HG03135 (cell line): ENCODE measurements around the gene OR4D6.
"Not testable (repeated sequence)": the region's sequence is repeated elsewhere in the genome, so short reads cannot be mapped to it uniquely, and the experiment has no call there.

ENCODE experiments used
- ATAC-seq: cut with Tn5 transposase; IDR thresholded peaks from one replicate; pipeline ENCODE4 v1.9.1; 2021; ENCODE audit warnings: mild to moderate bottlenecking, moderate library complexity; ENCODE audit not compliant: unreplicated experiment

The OR4D6 gene

DNA sequence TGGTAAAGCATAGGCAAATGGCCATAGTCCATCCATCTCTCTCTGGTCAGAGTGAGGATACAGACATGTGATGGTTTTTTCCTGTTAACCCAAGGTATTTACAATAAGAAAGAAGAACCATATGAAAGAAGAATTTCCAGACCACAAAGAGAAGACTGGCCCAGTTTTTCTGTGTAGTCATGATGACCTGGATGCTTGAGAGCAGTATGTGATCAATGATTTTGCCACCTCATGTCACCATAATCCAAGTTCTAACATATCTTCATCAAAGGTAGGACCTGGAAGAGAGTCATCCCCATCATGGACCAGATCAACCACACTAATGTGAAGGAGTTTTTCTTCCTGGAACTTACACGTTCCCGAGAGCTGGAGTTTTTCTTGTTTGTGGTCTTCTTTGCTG is at the start of gene OR4D6:
TSS of gene OR4D6 (plus strand) at position 301 of the 400 bp plus-strand sequence. CDS start at position 301, 0 bp downstream.
- ATAC-seq, result no peak

DNA sequence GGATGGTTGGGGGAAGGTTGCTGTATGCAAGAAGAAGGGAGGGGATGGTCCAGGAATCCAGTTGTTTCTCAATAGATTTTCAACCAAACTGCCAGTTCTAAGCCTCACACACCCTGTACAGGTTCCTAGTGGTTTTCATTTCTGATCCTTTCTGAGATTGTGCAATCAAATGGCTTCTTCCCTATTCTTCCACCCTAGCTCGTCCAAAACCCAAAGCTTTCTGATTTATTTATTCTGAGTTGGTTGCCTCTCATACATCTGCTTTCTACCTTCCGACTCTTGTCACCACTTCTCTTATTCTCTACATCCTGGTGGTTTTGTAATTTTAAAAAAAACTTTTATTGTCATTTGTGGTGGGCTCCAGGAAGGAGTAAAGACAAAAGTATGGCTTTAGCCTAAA is 43.1 kb upstream of the OR4D6 start:
- ATAC-seq, result no peak

DNA sequence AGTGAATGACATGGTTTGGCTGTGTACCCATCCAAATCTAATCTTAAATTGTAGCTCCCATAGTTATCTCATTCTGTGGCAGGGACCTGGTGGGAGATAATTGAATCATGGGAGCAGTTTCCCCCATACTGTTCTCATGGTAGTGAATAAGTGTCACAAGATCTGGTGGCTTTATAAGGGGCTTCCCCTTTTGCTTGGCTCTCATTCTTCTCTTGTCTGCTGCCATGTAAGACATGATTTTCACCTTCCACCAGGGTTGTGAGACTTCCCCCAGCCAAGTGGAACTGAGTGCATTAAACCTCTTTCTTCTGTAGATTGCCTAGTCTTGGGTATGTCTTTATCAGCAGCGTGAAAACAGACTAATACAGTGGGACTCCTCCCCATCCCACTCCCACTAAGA is 41.6 kb upstream of the OR4D6 start:
- no peak for ATAC-seq

DNA sequence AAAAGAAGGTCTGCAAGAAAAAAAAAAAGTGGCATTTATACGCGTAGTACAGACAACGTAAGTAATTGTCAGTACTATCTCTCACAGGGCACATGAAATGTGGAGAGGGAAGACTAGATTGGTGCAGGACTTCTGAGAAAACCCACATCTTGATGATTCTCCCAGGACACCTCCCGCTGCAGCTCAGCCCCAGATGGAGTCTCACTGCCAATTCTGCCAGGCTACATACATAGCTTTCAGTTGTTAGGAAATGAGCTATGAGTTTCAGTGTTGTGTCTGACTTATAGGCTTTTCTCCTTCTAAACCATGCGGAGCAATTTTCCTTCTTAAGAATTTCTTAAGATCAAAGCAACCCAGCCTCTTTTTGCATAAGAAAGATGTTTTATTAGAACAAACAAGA is 40.1 kb upstream of the OR4D6 start:
- no peak for ATAC-seq

DNA sequence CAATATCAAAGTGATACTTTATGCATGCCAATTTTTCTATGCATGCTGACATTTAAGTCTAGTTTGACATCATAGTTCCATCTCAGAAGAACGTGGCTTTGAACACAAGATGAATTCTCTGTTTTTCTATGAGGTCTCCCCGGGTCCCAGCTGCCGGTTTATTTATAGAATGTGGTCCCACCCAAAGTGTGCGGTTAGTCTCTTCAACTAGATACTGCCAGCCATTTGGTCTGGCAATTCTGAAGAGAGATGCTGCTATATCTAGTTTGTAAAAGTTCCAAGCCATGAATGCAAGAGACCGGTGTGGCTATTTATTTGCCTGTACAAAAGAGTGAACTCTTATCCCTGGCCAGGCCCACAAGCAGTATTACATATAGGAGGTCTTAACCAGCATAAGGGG is 39.7 kb upstream of the OR4D6 start:
- no peak for ATAC-seq

DNA sequence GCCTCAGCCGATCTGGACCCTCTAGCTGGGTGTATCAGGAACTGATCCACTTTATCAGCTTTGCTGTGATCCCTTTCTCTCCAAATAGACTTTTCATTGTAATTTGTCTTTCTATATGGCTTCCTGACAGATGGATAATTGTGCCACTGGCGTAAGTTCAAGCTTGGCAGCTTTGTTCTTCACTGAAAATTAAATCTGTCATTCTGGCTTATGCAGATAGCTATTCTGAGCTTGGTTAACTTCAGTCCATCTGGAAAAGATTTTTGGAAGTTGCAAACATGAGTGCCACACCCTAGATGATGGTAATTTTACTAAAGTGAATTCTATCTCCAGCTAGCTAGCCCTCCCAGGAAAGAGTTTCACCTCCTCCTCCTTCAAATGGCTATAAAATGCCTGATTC is 38.6 kb upstream of the OR4D6 start:
- no peak for ATAC-seq

DNA sequence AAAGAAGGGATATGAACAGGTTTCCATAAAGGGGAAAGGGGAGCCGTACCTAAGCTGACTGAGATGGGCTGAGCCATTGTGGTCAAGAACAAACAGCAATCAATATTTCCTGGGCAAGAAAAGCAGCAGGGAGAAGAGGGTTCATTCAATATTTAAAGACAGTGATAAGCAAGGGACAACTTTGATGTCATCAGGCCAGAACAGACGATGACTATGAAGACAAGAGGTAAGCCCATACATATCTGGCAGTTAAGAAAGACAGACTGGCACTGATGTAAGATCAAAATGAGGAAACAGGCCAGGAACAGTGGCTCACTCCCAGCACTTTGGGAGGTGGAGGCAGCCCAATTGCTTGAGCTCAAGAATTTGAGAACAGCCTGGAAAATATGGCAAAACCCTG is 32.9 kb upstream of the OR4D6 start:
- ATAC-seq, result no peak

DNA sequence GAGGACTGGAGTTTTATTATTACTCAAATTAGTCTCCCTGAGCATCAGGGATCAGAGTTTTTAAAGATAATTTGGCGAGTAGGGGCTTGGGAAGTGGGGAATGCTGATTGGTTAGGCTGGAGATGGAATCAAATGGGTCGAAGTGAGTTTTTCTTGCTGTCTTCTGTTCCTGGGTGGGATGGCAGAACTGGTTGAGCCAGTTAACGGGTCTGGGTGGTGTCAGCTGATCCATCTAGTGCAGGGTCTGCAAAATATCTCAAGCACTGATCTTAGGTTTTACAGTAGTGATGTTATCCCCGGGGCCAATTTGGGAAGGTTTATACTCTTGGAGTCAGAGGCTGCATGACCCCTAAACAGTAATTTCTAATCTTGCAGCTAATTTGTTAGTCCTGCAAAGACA is 31.6 kb upstream of the OR4D6 start:
- no peak for ATAC-seq

DNA sequence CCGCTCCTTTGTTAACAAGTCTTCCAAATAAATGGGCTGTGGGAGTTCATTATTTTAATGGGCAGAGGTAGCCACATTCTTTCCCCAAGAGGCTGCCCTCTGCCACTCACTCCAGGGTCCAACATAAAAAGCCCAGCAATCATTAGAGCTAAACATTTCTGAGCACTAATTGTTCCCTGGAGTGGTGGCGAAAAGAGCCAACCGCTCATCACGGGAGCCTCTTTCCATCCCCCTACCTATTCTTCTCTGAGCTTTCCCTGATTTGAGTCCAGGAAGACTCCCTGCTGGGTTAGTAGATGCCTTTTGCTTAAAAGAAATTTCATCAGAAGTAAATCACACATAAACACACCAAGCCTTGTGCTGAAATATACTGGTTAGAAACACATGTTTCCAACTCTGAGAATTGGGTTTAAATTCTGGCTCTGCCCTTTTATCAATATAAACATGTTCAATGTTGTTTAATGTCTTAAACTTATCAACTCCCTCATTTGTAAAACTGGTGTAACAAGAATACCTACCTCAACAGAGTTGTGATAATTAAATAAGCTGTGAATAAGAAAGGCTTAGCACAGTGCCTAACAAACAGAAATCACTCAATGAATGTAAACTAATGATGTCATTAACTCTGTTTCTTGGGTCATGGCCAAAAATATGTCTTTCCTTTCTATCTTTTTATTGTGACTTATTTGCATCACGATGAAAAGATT is 30.2 kb upstream of the OR4D6 start, which contains the start of gene OR5A2:
TSS of gene OR5A2 (minus strand) at position 53 of the 707 bp plus-strand sequence. CDS start 3,460 bp downstream, outside the sequence.
- no peak for ATAC-seq

DNA sequence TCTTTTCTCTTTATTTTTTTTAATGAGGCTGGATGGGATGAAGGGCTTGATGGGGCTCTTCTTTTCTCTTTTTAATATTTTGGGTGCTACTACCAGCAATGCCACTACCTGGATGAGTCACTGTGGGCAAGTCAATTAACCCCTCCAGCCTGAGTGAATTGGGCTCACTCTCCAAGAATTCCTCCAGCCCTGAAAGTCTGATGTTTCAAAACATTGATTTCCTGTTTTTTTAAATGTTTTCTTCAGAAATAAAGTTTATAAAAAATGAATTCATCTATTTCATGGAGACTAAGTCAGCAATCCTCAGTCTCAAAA is 29.7 kb upstream of the OR4D6 start:
- ATAC-seq, result no peak

DNA sequence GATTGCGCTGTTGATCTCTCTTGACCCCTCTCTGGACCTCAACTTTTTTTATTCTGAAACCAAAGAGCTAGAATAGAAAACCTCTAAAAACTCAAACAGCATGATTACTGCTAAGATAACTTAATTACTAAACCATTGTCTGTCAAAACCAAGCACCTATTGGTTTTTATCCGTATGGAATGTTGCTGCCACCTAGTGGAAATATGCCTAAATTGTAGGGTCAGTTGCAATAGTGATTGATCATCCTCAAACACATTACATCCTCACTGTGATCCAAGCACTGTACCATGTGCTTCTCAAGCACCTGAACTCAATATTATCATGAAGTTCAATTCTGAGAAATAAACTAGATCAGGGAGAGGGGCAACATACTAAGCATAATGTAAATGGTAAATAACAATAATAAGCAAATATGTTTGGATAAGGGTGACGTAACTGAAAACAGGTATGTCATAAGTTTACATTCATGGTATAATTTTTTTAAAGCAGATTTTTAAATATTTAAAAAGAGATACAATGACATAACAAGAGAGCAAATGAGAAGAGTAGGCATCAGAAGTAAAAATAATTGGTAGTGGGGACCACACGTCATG is 26.7 kb upstream of the OR4D6 start:
- no peak for ATAC-seq

DNA sequence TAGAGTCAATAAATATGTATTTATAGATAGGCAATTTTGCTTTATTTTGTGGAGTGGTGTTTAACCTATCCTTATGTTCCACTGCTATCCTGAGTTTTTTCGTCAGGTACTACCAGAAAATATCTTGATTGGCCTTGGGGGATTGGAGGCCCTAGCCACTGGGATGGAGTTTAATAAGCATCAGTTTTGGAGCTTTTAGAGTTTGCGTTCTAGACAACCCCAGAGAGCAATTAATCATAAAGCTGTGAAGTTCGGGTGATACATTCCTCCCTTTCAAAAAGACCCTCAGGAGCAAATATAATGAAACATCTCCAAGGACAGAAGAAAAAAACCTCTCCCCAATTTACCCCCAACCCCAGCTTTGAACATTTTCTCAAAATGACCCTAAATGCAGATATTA is 20.6 kb upstream of the OR4D6 start, which contains the start of gene OR5A1:
TSS of gene OR5A1 (plus strand) at position 301 of the 400 bp plus-strand sequence. CDS start 6,700 bp downstream, outside the sequence.
- ATAC-seq, result no peak

DNA sequence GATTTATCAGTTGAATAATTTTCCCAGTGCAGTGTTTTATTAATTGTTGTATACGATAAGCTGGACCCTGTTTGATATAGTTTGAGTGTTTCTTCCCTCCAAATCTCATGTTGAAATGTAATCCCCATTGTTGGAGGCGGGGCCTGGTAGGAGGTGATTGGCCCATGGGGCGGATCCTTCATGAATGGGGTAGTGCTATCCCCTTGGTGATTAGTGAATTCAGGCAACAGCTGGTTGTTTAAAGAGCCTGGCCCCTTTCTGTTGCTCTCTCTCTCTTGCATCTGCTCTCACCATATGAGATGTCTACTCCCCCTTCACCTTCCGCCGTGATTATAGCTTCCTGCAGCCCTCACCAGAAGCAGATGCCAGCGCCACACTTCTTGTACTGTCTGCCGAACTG is 19.0 kb upstream of the OR4D6 start:
- ATAC-seq, result no peak

DNA sequence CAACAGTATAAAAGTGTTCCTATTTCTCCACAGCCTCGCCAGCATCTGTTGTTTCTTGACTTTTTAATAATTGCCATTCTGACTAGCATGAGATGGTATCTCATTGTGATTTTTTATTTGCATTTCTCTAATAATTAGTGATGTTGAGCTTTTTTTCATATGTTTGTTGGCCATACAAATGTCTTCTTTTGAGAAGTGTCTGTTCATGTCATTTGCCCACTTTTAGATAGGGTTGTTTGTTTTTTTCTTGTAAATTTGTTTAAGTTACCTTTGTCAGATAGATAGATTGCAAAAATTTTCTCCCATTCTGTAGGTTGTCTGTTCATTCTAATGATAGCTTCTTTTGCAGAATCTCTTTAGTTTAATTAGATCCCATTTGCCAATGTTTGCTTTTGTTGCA is 11.1 kb upstream of the OR4D6 start:
- ATAC-seq, result not testable (repeated sequence)

DNA sequence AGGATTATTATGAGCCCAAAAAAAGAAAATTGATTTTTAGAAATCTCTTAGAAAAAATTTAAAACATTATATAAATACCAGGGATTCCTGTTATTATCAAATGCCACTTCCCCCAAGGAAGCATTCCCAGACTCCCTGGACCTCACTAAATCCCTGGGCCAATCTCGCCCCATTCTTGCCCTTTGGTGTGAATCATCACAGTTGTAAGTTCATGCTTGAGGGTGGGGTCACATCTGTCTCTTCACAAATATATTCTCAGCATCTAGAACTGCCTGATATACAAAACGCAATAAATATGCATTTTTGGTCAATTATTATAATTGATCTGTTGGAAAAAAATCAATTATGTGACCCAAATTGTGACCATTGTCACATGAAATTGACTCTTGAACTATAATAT is 8.3 kb upstream of the OR4D6 start:
- no peak for ATAC-seq

DNA sequence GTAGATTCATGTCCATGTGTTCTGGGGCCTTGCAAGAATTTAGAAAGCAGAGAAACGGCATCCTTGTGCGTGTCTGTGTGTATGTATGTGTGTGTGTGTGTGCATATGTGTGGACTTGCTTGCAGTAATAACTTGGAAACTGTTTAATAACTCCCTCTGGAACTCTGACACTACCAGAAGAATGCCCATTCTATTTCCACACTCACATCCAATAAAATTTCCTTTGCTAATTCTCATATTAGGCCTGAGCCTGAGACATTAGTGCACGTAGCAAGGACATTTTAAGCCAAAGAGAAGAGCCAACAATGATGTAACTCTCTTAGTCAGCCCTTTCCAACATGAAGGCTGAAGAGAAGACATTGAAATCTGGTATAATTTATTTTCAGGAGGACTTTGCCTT is 3.2 kb downstream of the OR4D6 start:
- ATAC-seq, result no peak

DNA sequence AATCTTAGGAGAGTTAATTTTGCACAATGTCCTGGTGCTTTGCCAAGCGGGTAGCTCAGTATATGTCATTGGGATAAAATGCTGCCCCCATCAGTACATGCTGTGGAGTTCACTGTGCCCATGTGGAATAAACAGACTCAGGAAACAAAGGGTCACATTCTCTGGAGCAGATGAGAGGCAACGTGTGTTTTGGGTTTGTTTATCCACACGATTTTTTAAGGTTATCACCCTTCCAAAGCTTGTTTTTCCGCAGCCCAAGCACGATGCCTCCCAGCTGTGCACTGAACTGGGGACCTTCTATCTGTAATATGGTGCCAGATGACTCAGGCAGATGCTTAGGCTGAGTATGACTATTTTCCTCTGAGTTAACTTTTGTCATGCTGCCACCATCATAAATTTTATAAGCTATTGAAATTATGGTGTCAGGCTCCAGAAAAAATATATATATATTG is 6.5 kb downstream of the OR4D6 start:
- ATAC-seq, result no peak

DNA sequence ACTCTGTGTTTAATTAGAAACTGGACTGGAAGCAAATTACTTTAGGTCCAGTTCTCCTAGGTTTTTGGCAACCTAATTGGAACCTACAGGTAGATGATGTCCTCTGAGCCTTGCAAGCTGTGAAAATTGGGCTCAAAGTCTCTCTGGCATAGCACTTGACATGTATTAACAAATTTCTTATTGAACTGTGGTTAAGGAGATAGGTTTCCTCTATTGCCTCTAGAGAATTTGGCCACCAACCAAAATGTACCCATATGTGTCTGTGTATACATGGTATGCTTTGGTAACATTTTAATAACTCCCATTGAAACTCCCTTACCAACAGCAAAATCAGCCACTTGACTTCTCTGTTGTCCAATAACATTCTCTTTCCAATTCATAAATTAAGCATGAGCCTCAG is 16.3 kb downstream of the OR4D6 start, which contains the start of gene OR4D10:
TSS of gene OR4D10 (plus strand) at position 301 of the 400 bp plus-strand sequence. CDS start 4,115 bp downstream, outside the sequence.
- no peak for ATAC-seq

DNA sequence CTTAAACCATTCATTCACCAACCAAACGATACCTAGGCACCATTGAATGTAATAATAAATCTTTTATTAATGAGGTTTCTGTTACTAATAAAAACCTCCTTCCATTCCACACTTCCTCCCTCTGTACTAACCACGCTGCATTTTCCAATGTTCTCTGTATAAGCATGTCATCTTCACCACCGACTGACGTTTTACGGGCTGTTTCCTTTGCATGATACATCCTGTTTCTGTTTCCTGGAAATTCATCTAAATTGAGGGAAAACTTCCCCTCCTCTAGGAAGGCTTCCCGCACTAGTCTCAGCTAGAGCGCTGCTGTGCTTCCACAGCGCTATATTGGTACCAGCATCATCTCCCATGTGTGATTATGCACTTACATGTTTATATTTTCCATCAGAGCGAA is 18.4 kb downstream of the OR4D6 start:
- no peak for ATAC-seq

DNA sequence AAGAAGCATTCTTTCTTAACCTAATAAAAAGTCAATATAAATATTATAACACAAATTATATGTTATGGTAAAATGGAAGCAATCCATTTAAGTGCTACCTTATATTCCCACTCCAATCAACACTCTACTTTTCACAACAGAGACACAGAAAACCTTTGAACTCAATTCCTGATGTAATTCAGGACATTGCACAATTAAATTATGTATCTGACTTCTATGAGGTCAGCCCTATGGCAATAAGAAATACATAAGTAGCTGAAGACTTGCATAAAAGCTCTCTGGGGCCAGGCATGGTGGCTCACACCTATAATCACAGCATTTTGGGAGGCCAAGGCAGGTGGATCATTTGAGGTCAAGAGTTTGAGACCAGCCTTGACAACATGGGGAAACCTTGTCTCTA is 23.1 kb downstream of the OR4D6 start:
- ATAC-seq, result no peak

DNA sequence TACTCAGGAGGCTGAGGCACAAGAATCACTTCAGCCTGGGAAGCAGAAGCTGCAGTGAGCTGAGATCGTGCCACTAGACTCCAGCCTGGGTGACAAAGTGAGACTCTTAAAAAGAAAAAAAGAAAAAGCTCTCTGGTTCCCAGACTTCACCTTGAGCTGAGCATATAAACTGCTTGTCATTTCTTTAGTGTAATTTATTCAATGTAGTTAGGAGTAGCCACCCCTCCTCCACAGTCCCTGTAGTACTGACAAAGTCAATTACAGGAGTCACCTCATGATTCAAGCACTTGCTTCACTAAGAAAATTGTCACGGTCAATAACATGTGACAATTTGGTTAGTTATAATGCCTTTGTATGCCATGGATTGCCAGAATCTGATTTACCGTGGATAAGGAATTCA is 23.6 kb downstream of the OR4D6 start:
- ATAC-seq, result no peak

DNA sequence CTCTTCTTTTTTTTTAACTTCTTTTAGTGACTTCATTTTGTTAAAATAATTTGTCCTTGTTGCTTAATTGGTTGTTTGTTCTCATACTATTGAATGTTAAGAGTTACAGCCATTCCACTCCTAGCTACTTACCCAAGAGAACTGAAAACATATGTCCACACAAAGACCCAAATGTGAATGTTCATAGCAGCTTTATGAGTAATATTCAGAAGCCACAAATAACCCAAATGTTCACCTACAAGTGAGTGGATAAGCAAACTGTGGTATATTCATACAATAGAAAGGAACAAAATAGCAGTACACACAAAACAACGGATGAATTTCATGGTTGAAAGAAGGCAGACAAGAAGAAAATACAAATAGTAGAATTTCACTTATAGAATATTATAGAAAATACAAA is 45.2 kb downstream of the OR4D6 start:
- no peak for ATAC-seq

DNA sequence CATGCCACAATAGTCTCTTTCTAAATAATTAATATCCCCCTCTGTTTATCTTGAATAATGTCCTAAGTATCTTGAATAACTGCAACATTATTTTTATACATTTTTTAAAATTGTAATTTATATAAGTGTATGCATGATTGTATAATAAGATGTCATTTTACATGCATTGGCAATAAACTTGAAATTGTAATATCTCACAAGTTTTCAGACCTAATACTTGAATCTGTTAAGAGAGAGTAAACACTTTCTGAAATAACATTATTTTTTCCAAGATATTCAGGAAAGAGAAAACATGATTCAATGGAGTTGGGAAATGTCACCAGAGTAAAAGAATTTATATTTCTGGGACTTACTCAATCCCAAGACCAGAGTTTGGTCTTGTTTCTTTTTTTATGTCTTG is 46.5 kb downstream of the OR4D6 start, which contains the start of gene OR4D11:
TSS of gene OR4D11 (plus strand) at position 301 of the 400 bp plus-strand sequence. CDS start at position 301, 0 bp downstream.
- ATAC-seq, result no peak
